HEK293T (cell line): ENCODE results near the gene SLC27A1.

Experiments
- ARNT ChIP-seq: fragments of 450-650 bp; IDR thresholded peaks from 2 replicates; pipeline ENCODE4 v1.6.1; 2017; ENCODE audit warnings: mild to moderate bottlenecking
- CTBP1 ChIP-seq: fragments of 450-650 bp; IDR thresholded peaks from 2 replicates; pipeline ENCODE4 v1.6.1; 2016; ENCODE audit warnings: borderline replicate concordance
- ELF4 ChIP-seq: fragments of 450-650 bp; IDR thresholded peaks from 2 replicates; pipeline ENCODE4 v1.6.1; 2017; ENCODE audit warnings: antibody characterized with exemption
- FOXA1 ChIP-seq: fragments of 450-650 bp; IDR thresholded peaks from 2 replicates; pipeline ENCODE4 v1.6.1; 2016; ENCODE audit warnings: mild to moderate bottlenecking
- FOXM1 ChIP-seq: fragments of 450-650 bp; IDR thresholded peaks from 2 replicates; pipeline ENCODE4 v1.6.1; 2017; ENCODE audit warnings: mild to moderate bottlenecking, borderline replicate concordance
- HDGF ChIP-seq: fragments of 450-650 bp; IDR thresholded peaks from 2 replicates; pipeline ENCODE4 v1.6.1; 2017; ENCODE audit warnings: antibody characterized with exemption, borderline replicate concordance
- L3MBTL2 ChIP-seq: fragments of 450-650 bp; conservative IDR thresholded peaks from 2 replicates; pipeline ENCODE4 v1.6.1; 2016; ENCODE audit warnings: mild to moderate bottlenecking
- LEF1 ChIP-seq: fragments of 450-650 bp; IDR thresholded peaks from 2 replicates; pipeline ENCODE4 v1.6.1; 2017; ENCODE audit warnings: mild to moderate bottlenecking, borderline replicate concordance
- SUZ12 ChIP-seq: fragments of 450-650 bp; IDR thresholded peaks from 2 replicates; pipeline ENCODE4 v1.6.1; 2016; ENCODE audit warnings: mild to moderate bottlenecking
- ZNF384 ChIP-seq: fragments of 450-650 bp; IDR thresholded peaks from 2 replicates; pipeline ENCODE4 v1.6.1; 2016
- TF ChIP-seq, protein P1 (sequence below): fragments of 450-650 bp; IDR thresholded peaks from 2 replicates; pipeline ENCODE4 v1.6.1; 2016

DNA sequence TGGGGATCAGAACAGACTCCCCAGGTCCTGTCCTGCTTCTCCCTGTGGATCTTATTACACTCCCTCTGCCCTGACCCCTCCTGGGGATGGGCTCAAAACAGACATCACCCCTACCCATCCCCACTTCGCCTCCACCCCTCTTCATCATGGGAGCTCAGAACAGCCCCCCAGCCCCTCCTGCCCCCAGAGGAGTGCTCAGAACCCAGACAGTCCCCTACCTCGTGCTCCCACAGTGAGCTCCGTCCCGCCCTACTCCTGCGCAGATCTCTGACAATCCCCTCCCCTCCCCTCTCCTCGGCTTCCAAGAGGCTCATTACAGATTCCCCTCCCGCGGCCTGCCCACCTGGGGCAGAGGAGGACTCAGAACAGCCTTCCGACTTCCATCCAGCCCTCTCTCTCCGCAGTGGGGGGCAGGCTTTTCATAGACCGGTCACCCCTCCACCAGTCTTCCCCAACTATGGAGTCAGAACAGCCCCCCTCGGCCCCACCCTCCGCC, 15.7 kb upstream of the SLC27A1 start:
- TF ChIP-seq HDGF (no peak), ARNT (no peak), LEF1 (no peak), ELF4 (no peak), FOXA1 (no peak), FOXM1 (no peak), CTBP1 (no peak), ZNF384 (no peak), L3MBTL2 (no peak), SUZ12 (no peak)
- TF ChIP-seq, protein P1, sequence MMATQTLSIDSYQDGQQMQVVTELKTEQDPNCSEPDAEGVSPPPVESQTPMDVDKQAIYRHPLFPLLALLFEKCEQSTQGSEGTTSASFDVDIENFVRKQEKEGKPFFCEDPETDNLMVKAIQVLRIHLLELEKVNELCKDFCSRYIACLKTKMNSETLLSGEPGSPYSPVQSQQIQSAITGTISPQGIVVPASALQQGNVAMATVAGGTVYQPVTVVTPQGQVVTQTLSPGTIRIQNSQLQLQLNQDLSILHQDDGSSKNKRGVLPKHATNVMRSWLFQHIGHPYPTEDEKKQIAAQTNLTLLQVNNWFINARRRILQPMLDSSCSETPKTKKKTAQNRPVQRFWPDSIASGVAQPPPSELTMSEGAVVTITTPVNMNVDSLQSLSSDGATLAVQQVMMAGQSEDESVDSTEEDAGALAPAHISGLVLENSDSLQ = no peak
